BLaER1 treated with 17β-estradiol and CSF1 and Interleukin-3, amounts not matched to agents 10 nM and 100 nM (cell line): ENCODE measurements around the gene NTM.
A peak's percentile ranks its signal among the peaks of the same experiment; 100 is the strongest.

Source experiments
- H3K27ac ChIP-seq, 11 experiments: shearing (Covaris generic); formaldehyde crosslinking; 2 replicates each; pipeline ENCODE4 v1.8.1; 2022
- H3K27me3 ChIP-seq, 11 experiments: shearing (Covaris generic); formaldehyde crosslinking; 2 replicates each; pipeline ENCODE4 v1.8.1; 2022
- H3K36me3 ChIP-seq, 11 experiments: shearing (Covaris generic); formaldehyde crosslinking; 2 replicates each; pipeline ENCODE4 v1.8.1; 2022
- H3K4me1 ChIP-seq, 10 experiments: shearing (Covaris generic); formaldehyde crosslinking; 2 replicates each; pipeline ENCODE4 v1.8.1; 2022
- H3K4me2 ChIP-seq, 11 experiments: shearing (Covaris generic); formaldehyde crosslinking; 2 replicates each; pipeline ENCODE4 v1.8.1; 2022
- H3K4me3 ChIP-seq, 10 experiments: shearing (Covaris generic); formaldehyde crosslinking; 2 replicates each; pipeline ENCODE4 v1.8.1; 2022
- H3K9ac ChIP-seq, 11 experiments: shearing (Covaris generic); formaldehyde crosslinking; 2 replicates each; pipeline ENCODE4 v1.8.1; 2022
- H3K9me3 ChIP-seq, 11 experiments: shearing (Covaris generic); formaldehyde crosslinking; replicated peaks in 1 of 11; 2 replicates each; pipeline ENCODE4 v1.8.1; 2022
- H4K20me1 ChIP-seq, 11 experiments: shearing (Covaris generic); formaldehyde crosslinking; 2 replicates each; pipeline ENCODE4 v1.8.1; 2022
- Cebpa-rat ChIP-seq, 11 experiments: shearing (Covaris generic); IDR thresholded peaks; 2 replicates each; pipeline ENCODE4 v1.8.1; 2022

NTM gene

GRCh38 chr11:131345406-131345805 lies 25.0 kb upstream of the NTM start:
- no peak overlapping the region for H3K4me2 ChIP-seq
- H3K27ac ChIP-seq = no peak overlapping the region
- H3K36me3 ChIP-seq = no peaks in the 10 kb centered on the region
- no peak for TF ChIP-seq Cebpa-rat (IDR thresholded peaks at IDR 0.05)
- no peak overlapping the region for H3K9ac ChIP-seq
- H4K20me1 ChIP-seq = no peaks in the 10 kb centered on the region
- H3K4me1 ChIP-seq = no peaks in the 10 kb centered on the region
- no peaks in the 10 kb centered on the region for H3K27me3 ChIP-seq
- H3K9me3 ChIP-seq = no peaks in the 10 kb centered on the region; a peak in 1 of 22 replicates
- H3K4me3 ChIP-seq = no peak overlapping the region

- no peak overlapping the region for H3K9ac ChIP-seq
- no peaks in the 10 kb centered on the region for H3K36me3 ChIP-seq
- no peaks in the 10 kb centered on the region for H3K4me1 ChIP-seq
- no peaks in the 10 kb centered on the region for H3K27me3 ChIP-seq
- H3K4me2 ChIP-seq = no peak overlapping the region
- H3K27ac ChIP-seq = no peak overlapping the region
- H3K4me3 ChIP-seq = no peak overlapping the region
- H3K9me3 ChIP-seq = no peaks in the 10 kb centered on the region
- TF ChIP-seq Cebpa-rat (IDR thresholded peaks at IDR 0.05) = no peak
- H4K20me1 ChIP-seq = no peaks in the 10 kb centered on the region
Observed at GRCh38 chr11:131349368-131350086, 20.9 kb upstream of the NTM start.

GRCh38 chr11:131350872-131351271 lies 19.5 kb upstream of the NTM start:
- no peaks in the 10 kb centered on the region for H4K20me1 ChIP-seq

GRCh38 chr11:131351848-131352247 lies 18.6 kb upstream of the NTM start:
- no peaks in the 10 kb centered on the region for H3K36me3 ChIP-seq
- H3K9ac ChIP-seq = no peak overlapping the region
- no peaks in the 10 kb centered on the region for H4K20me1 ChIP-seq
- no peaks in the 10 kb centered on the region for H3K27me3 ChIP-seq
- H3K9me3 ChIP-seq = no peaks in the 10 kb centered on the region
- no peak overlapping the region for H3K4me2 ChIP-seq
- H3K27ac ChIP-seq = no peak overlapping the region
- TF ChIP-seq Cebpa-rat (IDR thresholded peaks at IDR 0.05) = no peak
- H3K4me1 ChIP-seq = no peaks in the 10 kb centered on the region
- no peak overlapping the region for H3K4me3 ChIP-seq

More at GRCh38 chr11:131350872-131351271, 19.5 kb upstream of the NTM start:
- Histone ChIP-seq H3K4me1 (no peaks in the 10 kb centered on the region), H3K9ac (no peak overlapping the region), H3K9me3 (no peaks in the 10 kb centered on the region), H3K27ac (no peak overlapping the region), H3K27me3 (no peaks in the 10 kb centered on the region), H3K4me3 (no peak overlapping the region), H3K4me2 (no peak overlapping the region), H3K36me3 (no peaks in the 10 kb centered on the region)
- no peak for TF ChIP-seq Cebpa-rat (IDR thresholded peaks at IDR 0.05)

GRCh38 chr11:131353766-131354165 lies 16.6 kb upstream of the NTM start:
- Histone ChIP-seq H3K9ac (no peak overlapping the region), H4K20me1 (no peaks in the 10 kb centered on the region), H3K9me3 (no peaks in the 10 kb centered on the region), H3K4me1 (no peaks in the 10 kb centered on the region), H3K4me2 (no peak overlapping the region), H3K4me3 (no peak overlapping the region), H3K27me3 (no peaks in the 10 kb centered on the region), H3K36me3 (no peaks in the 10 kb centered on the region), H3K27ac (no peak overlapping the region)
- TF ChIP-seq Cebpa-rat (IDR thresholded peaks at IDR 0.05) = no peak

GRCh38 chr11:131354251-131354701 lies 16.1 kb upstream of the NTM start:
- no peaks in the 10 kb centered on the region for H3K36me3 ChIP-seq
- H3K4me3 ChIP-seq = no peak overlapping the region
- no peaks in the 10 kb centered on the region for H3K9me3 ChIP-seq
- no peaks in the 10 kb centered on the region for H3K4me1 ChIP-seq
- no peak overlapping the region for H3K4me2 ChIP-seq
- no peak overlapping the region for H3K27ac ChIP-seq
- H3K9ac ChIP-seq = no peak overlapping the region
- no peak for TF ChIP-seq Cebpa-rat (IDR thresholded peaks at IDR 0.05)
- H4K20me1 ChIP-seq = no peaks in the 10 kb centered on the region
- no peaks in the 10 kb centered on the region for H3K27me3 ChIP-seq

GRCh38 chr11:131356206-131356605 lies 14.2 kb upstream of the NTM start:
- no peak for TF ChIP-seq Cebpa-rat (IDR thresholded peaks at IDR 0.05)
- H3K27me3 ChIP-seq = no peaks in the 10 kb centered on the region
- no peaks in the 10 kb centered on the region for H4K20me1 ChIP-seq
- no peaks in the 10 kb centered on the region for H3K9me3 ChIP-seq
- H3K4me1 ChIP-seq = no peaks in the 10 kb centered on the region
- no peak overlapping the region for H3K9ac ChIP-seq
- H3K4me2 ChIP-seq = no peak overlapping the region
- H3K36me3 ChIP-seq = no peaks in the 10 kb centered on the region
- no peak overlapping the region for H3K4me3 ChIP-seq
- no peak overlapping the region for H3K27ac ChIP-seq

- no peak overlapping the region for H3K27ac ChIP-seq
- no peak for TF ChIP-seq Cebpa-rat (IDR thresholded peaks at IDR 0.05)
- no peak overlapping the region for H3K9ac ChIP-seq
- no peaks in the 10 kb centered on the region for H3K36me3 ChIP-seq
- H3K4me1 ChIP-seq = peaks cover 0 to 2% (median 0%) of the 10 kb centered on the region in 10 experiments; a peak in 4 of 20 replicates
- H3K9me3 ChIP-seq = no peaks in the 10 kb centered on the region
- peaks cover 4 to 14% (median 11%) of the 10 kb centered on the region in 11 experiments for H3K27me3 ChIP-seq
- H3K4me3 ChIP-seq = no peak overlapping the region
- H4K20me1 ChIP-seq = no peaks in the 10 kb centered on the region
- H3K4me2 ChIP-seq = no peak overlapping the region
Observed at GRCh38 chr11:131365329-131365930, 5.0 kb upstream of the NTM start.

GRCh38 chr11:131370901-131371790 lies 731 bp downstream of the NTM start:
- H3K9ac ChIP-seq = no peak overlapping the region
- TF ChIP-seq Cebpa-rat (IDR thresholded peaks at IDR 0.05) = no peak
- H3K36me3 ChIP-seq = no peaks in the 10 kb centered on the region
- peak overlapping the region; percentile 5 to 71 (median 56); a peak in 18 of 22 replicates for H3K4me2 ChIP-seq
- 0 out of 22 replicates have a peak, but pooled peaks cover 0 to 6% (median 0%) of the 10 kb centered on the region in 11 experiments for H3K9me3 ChIP-seq
- H3K27ac ChIP-seq = no peak overlapping the region
- H3K4me3 ChIP-seq = 0 out of 20 replicates have a peak overlapping the region, but pooled peaks of 1 of the 10 experiments have one; percentile 14
- H4K20me1 ChIP-seq = peaks cover 0 to 9% (median 0%) of the 10 kb centered on the region in 11 experiments; a peak in 3 of 22 replicates
- H3K27me3 ChIP-seq = peaks cover 33 to 71% (median 67%) of the 10 kb centered on the region in 11 experiments
- peaks cover 6 to 21% (median 17%) of the 10 kb centered on the region in 10 experiments; a peak in 19 of 20 replicates for H3K4me1 ChIP-seq
